ENCODE results near the gene ETV5.

Gene ETV5

GRCh38 chr3:186121968-186122367 lies 13.1 kb upstream of the ETV5 start:
- DNase-seq = no peak

- DNase-seq = no peak
Measured at GRCh38 chr3:186121278-186121677, 12.4 kb upstream of the ETV5 start.

- DNase-seq = no peak
Measured at GRCh38 chr3:186119499-186119898, 10.6 kb upstream of the ETV5 start.

GRCh38 chr3:186118692-186119091 lies 9.8 kb upstream of the ETV5 start:
- peak; percentile 85 for DNase-seq

GRCh38 chr3:186117521-186118134 lies 8.7 kb upstream of the ETV5 start:
- peak; percentile 37 for DNase-seq

GRCh38 chr3:186115239-186115996 lies 6.5 kb upstream of the ETV5 start:
- DNase-seq = no peak

GRCh38 chr3:186110975-186111974 lies 2.4 kb upstream of the ETV5 start:
- no peak for DNase-seq

GRCh38 chr3:186109897-186110803 lies 1.3 kb upstream of the ETV5 start:
- no peak for DNase-seq

- DNase-seq = peak; percentile 54
Measured at GRCh38 chr3:186108106-186108940, 566 bp downstream of the ETV5 start.

- peak; percentile 77 for DNase-seq
Measured at GRCh38 chr3:186107215-186108105, 1.4 kb downstream of the ETV5 start.

- no peak for DNase-seq
Measured at GRCh38 chr3:186105543-186105942, 3.3 kb downstream of the ETV5 start.

- no peak for DNase-seq
Measured at GRCh38 chr3:186102687-186103086, 6.2 kb downstream of the ETV5 start.

GRCh38 chr3:186100398-186100797 lies 8.5 kb downstream of the ETV5 start:
- no peak for DNase-seq

GRCh38 chr3:186099178-186099577 lies 9.7 kb downstream of the ETV5 start:
- no peak for DNase-seq

GRCh38 chr3:186098740-186099139 lies 10.1 kb downstream of the ETV5 start:
- DNase-seq = no peak

GRCh38 chr3:186097663-186098451 lies 11.0 kb downstream of the ETV5 start:
- DNase-seq = no peak

- DNase-seq = no peak
Measured at GRCh38 chr3:186097317-186097662, 11.6 kb downstream of the ETV5 start.

- no peak for DNase-seq
Measured at GRCh38 chr3:186096290-186096689, 12.6 kb downstream of the ETV5 start.

GRCh38 chr3:186095561-186096081 lies 13.3 kb downstream of the ETV5 start:
- DNase-seq = no peak
